GM21576 (cell line): ENCODE data around the gene FTO.

Source experiments
- ATAC-seq: cut with Tn5 transposase; IDR thresholded peaks from one replicate; pipeline ENCODE4 v1.9.1; 2021; ENCODE audit warnings: mild to moderate bottlenecking, moderate library complexity; ENCODE audit not compliant: unreplicated experiment

Gene FTO

DNA sequence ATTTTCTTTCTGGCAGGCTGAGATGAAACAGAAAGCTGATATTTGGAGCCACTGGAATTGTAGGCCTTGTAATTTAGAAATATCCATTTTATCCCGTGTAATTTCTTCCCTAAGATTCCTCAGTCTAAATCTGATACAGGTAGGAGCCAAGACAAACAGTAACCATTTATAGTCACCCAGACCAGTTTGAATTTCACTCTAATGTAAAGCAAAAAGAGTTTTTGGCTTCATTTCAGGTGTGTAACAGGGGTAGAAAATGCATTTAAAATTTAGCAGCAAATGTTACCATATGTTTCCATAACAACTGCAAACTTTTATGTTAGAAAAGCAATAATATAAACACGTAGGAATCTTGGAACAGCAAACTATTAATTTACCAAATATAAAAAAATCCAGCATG is 249.4 kb downstream of the FTO start:
- ATAC-seq: no peak

DNA sequence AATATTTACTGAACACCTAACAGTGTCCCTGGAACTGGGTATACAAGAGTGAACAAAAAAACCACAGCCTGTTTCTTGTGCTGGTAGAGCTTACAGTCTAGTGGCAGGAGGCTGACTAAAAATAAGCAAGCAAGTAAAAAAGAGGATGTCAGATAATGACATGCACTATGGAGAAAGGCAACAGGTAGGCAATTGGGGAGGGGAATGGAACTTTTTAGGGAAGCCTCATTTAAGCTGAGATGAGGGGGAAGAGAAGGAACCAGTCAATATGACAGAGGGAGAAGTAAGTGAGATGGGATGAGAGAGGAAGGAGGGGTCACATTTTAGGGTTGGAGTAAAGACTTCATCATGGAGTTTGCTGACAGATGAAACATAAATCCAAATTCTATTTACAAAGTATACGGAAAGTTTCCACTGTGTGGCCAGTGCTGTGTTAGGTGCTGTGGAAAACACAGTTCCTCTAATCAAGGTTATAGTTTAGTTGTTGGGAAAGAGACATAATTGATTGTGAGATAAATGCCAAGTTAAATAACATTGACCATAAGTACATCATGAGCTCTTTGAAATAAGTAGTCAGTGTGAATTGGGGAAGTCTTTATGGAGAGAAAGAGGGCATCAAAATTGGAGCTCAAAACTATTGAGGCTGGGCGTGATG is 251.4 kb downstream of the FTO start:
- ATAC-seq: no peak

DNA sequence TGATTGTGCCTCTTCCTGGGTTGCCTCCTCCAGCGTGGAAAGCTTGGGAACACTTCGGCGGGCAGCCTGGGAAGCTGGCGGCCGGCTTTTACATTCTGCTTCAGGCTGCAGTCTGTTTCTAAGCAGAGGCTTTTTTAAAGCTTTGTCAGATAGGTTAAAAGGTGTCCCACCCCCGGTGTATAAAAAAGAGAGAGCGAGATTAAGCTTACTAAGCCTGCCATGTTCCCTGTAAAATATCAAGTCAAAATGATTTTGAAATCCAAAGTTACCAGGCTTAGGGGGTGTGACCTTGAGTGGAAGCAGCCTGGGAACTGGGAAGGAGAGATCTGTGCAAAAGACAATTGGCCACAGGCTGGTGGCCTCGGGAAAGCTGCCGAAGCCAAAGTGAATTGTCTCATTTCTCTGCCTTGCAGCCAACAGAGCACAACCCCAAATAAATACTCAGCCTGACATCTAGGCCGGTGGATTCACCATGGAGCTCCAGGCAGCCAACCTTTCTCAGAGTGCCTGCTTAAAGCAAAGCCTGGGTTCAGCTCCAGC is 254.5 kb downstream of the FTO start:
- ATAC-seq: no peak

DNA sequence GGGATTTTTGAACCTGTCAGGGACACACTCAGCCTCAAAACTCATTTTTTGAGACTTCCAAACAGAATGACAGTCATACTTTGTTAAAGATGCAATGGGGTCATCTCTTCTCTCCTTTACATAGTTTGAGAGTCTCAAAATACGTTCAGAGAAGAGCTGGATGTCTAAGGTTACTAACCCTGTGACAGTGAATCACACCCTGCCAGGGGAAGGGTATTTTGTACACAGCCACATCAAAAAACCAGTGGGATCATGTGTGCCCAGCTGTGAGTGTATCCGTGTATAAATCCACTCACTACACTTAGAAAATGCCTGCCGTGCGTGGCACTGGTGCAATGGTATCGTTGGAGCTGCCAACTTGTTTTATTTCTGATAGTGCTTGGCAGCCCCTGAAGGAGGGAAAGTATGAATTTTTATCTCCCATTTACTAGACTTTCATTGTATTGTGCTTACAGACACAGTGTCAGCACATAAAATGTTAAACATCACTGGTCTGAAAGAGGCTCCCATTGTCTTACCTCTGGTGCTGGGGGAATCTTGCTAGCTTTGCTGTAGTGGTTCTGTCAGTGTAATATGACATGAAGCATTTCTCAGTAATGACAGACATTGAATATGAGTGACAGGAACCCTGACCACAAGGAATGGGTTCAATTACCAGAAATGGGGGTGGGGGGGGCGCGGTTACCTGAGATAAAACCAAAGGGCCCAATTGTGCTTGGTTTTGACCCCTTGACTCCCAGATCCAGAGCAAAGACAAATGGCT is 256.3 kb downstream of the FTO start:
- no peak for ATAC-seq

DNA sequence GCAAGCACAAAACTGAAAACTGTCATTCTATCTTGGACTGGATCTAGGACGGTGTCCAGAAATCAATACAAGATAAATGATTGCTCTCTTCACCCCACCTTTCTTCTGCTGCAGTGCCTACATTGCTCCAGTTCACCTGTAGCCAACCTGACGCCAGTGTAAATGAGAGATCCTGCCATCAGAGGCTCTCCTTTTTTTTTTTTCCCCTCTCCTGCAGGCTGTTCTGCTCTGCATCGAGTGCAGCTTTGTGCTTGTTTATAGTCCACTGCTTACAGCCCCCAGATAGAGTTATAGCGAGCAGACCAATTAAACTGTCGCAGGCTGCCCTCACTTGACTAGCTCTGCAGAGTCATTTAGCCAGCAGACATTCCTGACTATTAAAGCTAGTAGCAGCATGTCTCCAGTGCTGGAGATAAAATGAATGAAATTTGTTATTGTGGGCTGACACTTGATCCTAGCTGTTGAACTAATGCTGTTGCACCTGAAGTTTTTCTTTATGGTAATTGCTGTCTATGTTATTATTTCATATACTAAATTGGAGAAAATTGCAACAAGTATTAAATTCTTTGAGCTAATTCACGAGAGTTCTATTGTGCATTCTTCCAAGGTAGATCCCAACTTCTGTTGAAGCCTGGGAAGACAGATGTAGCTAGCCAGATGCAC is 257.1 kb downstream of the FTO start:
- ATAC-seq: no peak

DNA sequence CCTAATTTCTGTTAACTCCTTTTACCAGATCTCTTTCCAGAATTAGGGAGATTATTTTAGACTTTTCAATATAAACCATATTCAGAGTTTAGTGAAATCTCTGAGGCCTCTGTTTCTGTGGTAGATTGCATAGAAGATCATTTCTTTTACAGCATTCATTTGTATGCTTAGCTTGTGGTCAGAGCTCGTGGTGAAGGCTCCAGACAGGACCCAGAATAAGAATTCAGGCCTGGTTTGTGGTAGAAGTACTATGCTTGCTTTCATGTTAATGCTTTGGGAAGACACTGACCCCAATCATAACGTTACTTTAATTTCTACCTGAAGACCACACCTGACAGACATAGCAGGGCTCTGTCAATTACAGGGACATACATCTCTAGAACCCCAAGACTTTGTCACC is 258.1 kb downstream of the FTO start:
- ATAC-seq: no peak

DNA sequence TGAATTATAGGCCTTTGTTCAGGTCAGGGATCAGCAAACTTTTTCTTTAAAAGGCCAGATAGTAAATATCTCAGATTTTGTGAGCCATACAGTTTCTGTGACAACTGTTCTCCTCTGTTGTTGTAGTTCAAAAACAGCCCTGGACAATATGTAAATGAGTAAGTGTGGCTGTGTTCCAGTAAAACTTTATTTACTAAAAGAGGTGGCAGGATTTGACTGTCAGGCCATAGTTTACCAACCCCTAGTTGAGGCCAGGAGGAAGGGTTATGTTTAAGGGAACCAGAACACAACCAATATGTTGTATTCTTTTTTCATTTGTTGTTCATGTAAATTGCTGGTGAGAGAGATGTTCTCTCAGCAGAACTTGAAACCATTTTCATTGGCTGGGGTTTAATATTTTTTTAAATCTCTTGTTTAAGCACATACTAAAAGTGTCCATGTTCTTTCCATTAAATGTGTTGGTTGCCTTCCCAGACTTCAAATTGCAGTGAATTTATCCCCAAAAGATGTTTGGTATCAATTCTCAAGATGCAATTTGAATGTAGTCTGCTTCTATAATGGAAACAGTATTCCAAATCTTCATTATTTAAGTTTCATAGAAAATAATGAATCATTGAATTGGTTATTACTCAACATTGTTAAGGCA is 260.3 kb downstream of the FTO start:
- no peak for ATAC-seq

DNA sequence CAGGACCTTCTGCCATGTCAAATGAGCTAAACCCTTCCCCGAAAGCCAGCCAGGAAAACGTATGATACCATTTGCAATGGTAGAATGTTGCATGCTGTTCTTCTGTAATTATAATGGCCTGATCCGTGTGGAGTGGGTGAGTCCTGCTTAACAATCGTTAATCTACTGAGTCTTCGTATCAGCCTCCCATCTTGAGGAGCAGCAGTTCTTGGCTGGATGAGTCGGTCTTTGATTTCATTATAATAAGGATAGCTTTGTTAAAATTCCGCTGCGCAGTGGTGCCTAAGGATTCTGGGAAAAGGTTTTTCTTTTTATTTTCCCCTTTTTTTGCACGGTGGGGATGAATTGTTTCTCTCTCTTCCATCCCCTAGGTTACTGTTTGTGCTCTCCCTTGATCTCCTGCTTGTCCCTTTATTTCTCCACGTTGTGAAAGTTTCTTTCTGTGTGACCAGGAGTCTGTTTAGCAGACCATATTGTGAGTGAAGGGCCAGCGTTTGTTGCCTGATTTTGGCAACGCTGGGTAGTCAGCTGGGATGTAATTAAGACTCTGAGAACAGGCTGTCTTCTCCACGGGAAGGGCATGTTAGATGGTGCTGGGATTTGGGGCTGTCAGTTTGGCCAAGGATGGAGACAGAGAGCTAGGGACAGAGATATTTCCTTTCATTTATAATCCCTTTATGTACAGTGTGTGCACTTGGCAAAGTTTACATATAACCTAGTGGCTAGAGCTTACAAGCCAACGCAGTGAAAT is 263.0 kb downstream of the FTO start:
- no peak for ATAC-seq

DNA sequence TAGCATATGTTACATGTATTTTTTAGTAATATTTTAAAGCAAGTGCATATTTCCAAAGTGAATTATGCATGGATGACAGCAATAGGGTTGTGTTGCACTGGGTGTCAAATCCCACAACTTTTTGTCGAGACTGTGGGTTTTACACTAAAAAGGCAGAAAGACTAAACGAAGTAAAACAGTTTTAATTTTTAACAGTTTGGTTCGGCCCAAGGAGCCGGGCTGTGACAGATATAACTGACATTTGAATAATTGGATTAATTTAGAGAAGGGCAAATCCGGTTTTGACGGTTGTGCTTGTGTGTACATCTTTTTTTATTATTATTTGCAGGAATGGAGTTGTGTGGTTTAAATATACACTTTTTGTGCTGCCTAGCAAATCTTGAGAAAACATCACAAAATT is 263.6 kb downstream of the FTO start:
- no peak for ATAC-seq

DNA sequence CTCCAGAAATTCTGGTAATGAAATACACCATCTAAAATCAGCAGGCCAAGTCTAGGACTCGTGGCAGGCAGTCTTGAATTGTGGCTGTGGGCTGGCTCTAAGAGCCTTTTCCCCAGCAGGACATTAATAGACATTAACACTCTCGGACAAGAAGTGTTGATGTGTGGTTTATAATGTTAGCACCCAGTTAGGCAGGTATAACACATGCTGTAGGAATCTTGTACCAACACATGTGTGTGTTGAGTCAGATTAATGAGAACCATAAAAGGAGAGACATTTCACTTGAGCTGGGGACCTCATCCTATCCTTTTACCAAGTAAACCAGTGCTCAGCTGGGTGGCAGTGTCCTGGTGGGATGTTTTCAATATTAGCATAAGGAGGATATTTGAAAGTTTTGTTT is 264.5 kb downstream of the FTO start:
- no peak for ATAC-seq

DNA sequence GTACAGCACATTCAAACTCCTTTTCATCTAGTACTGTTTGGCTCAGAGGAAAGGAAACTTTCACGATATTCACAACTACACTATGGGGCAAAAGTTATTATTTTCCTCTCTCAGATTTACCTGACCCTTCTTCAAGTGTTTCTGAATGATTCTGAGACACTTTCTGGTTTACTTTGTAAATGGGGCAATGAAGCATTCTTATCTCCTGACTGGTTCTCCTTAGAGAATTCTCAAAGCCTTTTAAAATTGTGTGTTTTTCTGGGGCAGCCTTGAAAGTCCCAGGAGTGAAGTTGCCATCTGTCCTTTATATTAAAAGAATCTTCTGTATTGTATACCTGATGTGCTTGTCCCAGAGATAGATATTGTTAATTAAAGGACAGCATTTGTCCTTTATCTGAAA is 264.9 kb downstream of the FTO start:
- no peak for ATAC-seq

DNA sequence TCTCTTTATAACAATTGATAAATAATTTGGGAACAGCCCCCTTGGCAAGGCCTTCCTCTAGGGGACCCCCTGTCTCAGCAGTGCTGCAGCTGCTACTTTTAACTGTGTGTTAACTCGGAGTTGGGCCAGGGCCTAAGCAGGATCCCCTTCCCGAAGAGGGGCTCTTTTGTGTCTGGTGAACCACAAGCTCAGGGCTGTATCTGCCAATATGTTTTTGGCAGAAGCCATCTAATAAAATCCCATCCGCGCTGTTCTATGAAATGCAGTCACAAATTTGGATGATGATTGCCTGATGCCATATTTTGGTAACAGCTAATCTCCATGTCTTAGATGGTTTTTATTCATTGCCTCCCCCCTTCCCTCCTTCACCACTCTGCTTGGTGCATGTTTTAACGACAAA is 267.7 kb downstream of the FTO start:
- no peak for ATAC-seq

DNA sequence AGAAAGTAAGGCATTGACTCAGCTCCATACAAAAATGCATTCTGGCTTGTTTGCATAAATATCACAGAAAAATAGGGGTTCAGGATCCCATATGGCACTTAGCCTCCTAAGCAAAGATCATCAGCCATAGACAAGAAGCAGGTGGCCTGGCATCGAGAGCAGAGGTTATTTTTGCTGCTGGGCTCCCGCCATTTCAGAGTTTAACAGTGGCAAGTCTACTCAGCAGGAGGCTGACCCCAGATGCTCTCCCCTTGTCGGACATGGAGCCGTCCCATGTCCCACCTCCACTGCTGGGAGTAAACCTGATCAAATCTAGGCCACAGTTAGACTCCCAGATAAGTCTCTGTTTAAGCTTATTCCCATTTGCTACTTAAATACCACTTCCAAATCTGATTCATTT is 269.1 kb downstream of the FTO start:
- ATAC-seq: no peak

DNA sequence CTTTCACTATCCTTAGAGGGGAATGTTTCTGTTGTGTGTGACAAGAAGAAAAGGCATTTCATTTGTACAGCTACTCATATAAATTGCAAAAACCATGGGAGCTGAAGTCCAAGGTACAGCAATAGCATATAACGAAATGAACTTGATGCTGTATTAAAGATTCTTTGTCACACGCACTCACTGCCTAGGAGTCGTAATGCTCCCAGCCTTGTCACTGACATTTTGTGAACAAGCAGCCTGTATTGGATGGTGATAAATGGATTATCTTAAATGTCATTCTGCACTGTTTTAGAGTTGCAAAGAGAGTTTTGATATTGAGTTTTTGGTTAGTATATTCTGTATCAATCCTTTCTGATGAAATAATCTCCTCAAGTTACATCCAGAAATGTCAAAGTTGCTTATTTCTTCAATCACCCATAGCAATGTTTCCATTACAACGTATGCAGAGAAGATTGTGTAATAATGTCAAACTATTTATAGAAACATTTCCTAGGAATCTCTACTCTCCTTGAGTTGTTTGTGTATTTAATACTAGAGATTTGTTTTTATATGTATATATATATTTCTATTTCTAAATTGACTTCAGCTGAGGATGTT is 270.6 kb downstream of the FTO start:
- no peak for ATAC-seq

DNA sequence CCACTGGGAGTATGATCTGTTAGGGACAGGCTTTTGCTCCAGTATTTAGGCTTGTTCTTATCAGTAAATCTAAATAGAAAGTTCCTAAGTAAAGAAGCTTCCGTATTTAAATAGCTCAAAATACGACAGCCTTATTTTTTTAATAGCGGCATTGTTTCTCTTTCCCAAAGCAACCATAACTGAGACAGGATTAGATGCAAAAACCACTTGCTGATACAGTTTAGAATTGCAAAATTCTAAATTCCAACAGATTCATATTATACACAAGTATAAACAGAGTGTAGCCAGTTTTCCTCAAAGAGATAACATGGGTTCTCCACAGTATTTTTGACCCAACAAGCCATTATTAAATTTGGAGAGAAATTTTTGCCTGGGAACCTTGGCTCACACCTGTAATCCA is 276.7 kb downstream of the FTO start:
- ATAC-seq: no peak

DNA sequence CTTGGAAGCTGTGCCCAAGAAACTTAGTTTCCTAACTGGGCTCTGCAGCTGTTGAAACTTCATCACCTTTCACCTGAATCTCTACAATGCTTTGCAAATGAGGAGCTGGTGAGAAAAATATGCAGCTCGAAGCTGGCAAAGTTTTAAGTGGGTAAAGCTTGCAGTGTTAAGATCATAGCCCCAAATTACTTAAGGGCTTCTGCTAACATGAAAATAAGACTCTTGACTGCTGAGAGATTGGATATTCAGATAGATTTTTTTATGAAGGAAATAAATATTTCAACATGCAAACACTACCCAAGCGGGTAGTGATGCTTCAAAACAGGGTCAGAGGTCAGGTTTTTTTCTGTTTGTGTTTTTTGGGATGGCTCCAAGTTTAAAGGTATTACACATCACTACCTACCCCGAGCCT is 278.7 kb downstream of the FTO start:
- ATAC-seq: no peak

DNA sequence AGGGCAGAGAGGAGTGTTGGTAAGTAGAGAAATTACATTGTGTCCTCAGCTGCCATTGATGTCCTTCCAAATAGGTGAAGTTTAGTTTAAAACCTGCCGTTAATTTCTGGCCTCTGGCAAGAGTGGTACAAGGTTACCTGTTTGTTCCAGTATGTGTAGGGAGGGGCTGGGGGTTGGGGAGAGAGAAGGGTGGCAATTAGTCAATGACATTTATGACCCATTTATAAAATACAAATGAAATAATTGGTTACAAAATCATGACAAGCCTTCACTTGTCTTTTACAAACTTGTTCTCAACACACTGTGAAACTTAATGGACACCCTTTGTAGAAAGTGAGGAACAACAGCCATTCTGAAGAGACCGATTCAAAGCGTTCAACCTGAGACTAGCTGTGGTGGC is 281.0 kb downstream of the FTO start:
- no peak for ATAC-seq

DNA sequence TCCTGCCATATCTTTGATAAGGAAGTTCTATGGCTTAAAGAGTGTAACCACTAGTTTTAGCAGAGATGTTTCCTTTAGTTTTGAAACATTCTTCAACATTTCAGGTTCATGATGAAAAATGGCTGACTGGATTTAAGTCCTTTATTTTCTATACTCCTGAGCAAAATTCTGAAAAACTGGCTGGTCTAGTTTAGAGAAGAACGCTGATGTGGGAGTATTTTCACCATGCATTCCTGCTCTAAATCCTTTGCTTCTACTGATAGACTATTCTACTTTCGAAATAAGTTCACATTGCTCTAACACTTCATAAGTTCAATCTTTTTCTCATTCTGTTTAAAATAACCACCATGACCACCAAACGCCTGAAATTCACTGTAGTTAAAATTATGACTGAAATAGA is 281.9 kb downstream of the FTO start:
- ATAC-seq: no peak

DNA sequence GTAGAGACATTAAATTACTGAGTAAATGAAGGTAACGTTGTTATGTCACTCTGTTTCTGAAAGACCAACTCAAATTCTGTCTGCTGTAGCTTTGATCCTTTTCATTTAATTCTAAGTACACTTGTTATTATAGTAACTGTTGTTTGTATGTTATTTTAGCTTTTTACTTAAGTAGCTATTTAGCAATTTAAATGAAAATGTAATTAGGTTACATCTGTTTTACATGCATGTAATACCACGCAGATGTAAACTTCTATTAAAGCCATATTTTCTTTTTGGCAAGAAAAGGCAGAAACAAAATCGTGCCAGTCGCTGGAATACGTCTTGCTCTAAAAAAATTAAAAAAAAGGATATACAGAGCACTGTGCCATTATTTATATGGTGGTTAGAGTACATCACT is 282.8 kb downstream of the FTO start:
- no peak for ATAC-seq

DNA sequence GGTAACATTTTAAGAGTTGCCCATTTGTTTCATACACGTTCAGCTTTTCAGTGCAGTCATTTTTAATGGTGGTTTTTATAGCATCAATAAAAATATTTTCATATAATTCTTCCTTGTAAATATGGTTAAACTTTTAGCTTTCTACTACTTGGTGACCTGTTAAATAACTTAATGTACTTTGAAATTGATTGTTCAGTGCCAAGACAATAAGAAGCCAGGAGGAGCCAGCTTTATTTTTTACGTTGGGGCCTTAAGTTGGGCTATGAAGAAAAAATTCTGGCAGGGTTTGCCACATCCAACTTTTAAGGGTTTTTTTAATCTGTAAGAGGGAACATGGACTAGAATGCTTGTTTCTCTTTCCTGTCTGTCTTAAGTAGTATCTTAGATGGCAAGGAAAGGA is 284.2 kb downstream of the FTO start:
- no peak for ATAC-seq
